Nephron progenitor cell (in vitro differentiated cells): ENCODE data around the gene ACER1.
"Not testable (repeated sequence)": the region's sequence is repeated elsewhere in the genome, so short reads cannot be mapped to it uniquely, and the experiment has no call there.

Experiments used
- DNase-seq: peaks from one replicate; pipeline ENCODE4 v3.0.0; 2021
- H3K27ac Mint-ChIP-seq: 2 replicates; pipeline ENCODE4 v1.8.0; 2021; ENCODE audit warnings: mild to moderate bottlenecking, moderate library complexity, mixed read lengths
- H3K27me3 Mint-ChIP-seq: 2 replicates; pipeline ENCODE4 v1.8.0; 2021; ENCODE audit warnings: mild to moderate bottlenecking, low read depth, mixed read lengths; ENCODE audit not compliant: poor library complexity
- H3K36me3 Mint-ChIP-seq: 2 replicates; pipeline ENCODE4 v1.8.0; 2021; ENCODE audit warnings: low read depth, mixed read lengths
- H3K4me1 Mint-ChIP-seq: 2 replicates; pipeline ENCODE4 v1.8.0; 2021; ENCODE audit warnings: mixed read lengths
- H3K4me3 Mint-ChIP-seq: 2 replicates; pipeline ENCODE4 v1.8.0; 2021; ENCODE audit warnings: mild to moderate bottlenecking, moderate library complexity, mixed read lengths
- H3K9me3 Mint-ChIP-seq: 2 replicates; pipeline ENCODE4 v1.8.0; 2021; ENCODE audit warnings: mild to moderate bottlenecking, moderate library complexity, mixed read lengths
- TF ChIP-seq, protein P1 (sequence below): fragments of 200-600 bp; sonication (generic); IDR thresholded peaks from 2 replicates; pipeline ENCODE4 v1.5.0; 2021; ENCODE audit warnings: antibody characterized with exemption

The ACER1 gene

DNA sequence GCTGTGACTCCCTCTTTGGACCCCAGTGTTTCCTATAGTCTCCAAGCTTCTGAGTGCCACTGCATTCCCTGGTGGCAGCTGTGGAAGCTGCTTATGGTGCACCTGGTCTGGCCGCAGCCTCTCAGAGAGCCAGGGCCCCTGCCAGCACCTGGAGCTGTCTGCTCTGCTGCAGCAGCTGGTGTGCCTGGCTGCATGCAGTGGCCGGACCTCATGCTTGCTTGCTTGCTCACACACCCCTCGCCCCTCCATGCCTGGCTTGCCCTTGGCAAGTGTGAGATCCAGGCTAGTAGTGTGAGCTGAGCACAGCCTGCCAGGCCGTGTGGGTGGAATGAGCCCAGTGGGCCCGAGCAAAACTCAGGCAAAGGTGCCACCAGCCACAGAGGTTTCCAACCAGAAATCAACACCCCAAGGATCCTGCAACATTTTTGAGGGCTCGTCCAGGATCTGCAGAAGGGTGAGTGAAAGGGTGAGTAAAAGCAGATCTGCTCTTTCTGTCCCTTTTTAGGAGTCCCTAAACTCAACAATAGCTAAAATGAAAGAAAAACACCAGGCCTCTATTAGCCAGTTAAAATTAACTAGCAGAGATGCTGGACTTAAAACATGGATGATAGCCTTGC lies 46.0 kb downstream of the ACER1 start:
- no peak for DNase-seq
- Mint-ChIP-seq H3K36me3 (peaks cover 5% of the 10 kb centered on the region), H3K27ac (no peak overlapping the region), H3K4me1 (no peaks in the 10 kb centered on the region), H3K27me3 (peaks cover 14% of the 10 kb centered on the region), H3K4me3 (no peak overlapping the region), H3K9me3 (peaks cover 82% of the 10 kb centered on the region)
- TF ChIP-seq, protein P1, sequence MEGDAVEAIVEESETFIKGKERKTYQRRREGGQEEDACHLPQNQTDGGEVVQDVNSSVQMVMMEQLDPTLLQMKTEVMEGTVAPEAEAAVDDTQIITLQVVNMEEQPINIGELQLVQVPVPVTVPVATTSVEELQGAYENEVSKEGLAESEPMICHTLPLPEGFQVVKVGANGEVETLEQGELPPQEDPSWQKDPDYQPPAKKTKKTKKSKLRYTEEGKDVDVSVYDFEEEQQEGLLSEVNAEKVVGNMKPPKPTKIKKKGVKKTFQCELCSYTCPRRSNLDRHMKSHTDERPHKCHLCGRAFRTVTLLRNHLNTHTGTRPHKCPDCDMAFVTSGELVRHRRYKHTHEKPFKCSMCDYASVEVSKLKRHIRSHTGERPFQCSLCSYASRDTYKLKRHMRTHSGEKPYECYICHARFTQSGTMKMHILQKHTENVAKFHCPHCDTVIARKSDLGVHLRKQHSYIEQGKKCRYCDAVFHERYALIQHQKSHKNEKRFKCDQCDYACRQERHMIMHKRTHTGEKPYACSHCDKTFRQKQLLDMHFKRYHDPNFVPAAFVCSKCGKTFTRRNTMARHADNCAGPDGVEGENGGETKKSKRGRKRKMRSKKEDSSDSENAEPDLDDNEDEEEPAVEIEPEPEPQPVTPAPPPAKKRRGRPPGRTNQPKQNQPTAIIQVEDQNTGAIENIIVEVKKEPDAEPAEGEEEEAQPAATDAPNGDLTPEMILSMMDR = no peak

DNA sequence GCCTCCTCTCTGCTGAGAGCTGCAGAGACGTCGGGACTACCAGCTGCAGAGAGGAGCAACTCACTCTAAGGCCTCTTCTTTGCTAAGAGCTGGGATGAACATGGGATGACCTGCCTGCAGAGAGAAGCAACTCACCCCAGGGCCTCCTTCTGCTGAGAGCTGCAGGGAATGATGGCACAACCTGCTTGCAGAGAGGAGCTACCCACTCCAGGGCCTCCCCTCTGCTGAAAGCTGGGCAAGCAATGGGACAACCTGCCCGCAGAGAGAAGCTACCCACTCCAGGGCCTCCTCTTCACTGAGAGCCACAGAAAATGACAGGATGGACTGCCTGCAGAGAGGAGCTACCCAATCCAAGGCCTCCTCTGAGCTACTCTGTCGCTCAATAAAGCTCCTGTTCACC lies 46.7 kb downstream of the ACER1 start:
- Mint-ChIP-seq H3K4me1 (no peaks in the 10 kb centered on the region), H3K4me3 (no peak overlapping the region), H3K9me3 (peaks cover 82% of the 10 kb centered on the region), H3K27ac (no peak overlapping the region), H3K27me3 (peaks cover 14% of the 10 kb centered on the region), H3K36me3 (peaks cover 5% of the 10 kb centered on the region)
- TF ChIP-seq, protein P1 = no peak
- no peak for DNase-seq

DNA sequence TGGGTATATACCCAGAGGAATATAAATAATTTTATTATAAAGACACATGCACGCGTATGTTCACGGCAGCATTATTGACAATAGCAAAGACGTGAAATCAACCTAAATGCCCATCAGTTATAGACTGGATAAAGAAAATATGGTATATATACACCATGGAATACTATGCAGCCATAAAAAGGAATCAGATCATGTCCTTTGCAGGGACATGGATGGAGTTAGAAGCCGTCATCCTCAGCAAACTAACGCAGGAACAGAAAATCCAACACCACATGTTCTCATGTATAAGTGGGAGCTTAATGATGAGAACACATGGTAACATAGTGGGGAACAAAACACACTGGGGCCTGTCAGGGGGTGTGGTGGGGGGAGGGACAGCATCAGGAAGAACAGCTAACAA lies 51.0 kb downstream of the ACER1 start:
- Mint-ChIP-seq H3K27me3 (peaks cover 22% of the 10 kb centered on the region), H3K9me3 (peaks cover 47% of the 10 kb centered on the region), H3K4me1 (peaks cover 17% of the 10 kb centered on the region)
- not testable (repeated sequence) for H3K36me3 Mint-ChIP-seq, H3K4me3 Mint-ChIP-seq, DNase-seq, H3K27ac Mint-ChIP-seq

DNA sequence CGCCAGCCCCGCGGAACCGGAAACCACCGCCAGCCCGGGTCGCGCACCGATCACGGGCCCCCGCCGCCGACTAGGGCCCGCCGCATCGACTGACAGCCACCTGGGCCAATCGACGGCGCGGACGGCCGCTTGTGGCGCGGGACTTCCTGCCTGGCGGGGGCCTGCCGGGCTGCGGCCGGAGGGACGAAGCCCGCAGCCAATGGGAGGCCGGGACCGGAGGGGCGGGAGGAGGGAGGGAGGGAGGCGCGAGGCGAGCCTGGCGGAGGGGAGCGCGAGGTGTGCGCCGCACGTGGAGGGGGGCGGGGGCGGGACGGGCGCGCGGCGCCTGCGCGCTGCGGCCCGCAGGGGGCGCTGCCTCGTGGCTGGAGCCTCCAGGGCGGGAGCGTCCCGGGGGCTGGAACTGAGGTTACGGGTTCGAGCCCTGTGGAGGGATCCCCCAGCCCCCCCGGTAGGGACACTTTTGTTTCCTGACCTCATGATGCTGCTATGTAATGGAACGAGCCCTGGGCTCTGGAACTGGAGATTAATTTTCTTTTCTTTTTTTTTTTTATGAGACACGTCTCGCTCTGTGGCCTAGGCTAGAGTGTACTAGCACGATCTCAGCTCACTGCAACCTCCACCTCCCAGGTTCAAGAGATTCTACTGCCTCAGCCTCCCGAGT lies 53.4 kb downstream of the ACER1 start, which contains the start of gene MLLT1:
MLLT1 (minus strand) TSS at position 45 of the 661 bp plus-strand sequence. CDS start 191 bp downstream, outside the sequence.
- Mint-ChIP-seq H3K27ac (peak within 1 kb of the TSS; percentile 68), H3K4me3 (peak within 1 kb of the TSS; percentile 92), H3K4me1 (peaks cover 41% of the 10 kb centered on the region), H3K36me3 (no peaks in the 10 kb centered on the region), H3K27me3 (peaks cover 20% of the 10 kb centered on the region), H3K9me3 (peaks cover 25% of the 10 kb centered on the region)
- TF ChIP-seq, protein P1 = peak; percentile 42
- DNase-seq = peak; percentile 98

DNA sequence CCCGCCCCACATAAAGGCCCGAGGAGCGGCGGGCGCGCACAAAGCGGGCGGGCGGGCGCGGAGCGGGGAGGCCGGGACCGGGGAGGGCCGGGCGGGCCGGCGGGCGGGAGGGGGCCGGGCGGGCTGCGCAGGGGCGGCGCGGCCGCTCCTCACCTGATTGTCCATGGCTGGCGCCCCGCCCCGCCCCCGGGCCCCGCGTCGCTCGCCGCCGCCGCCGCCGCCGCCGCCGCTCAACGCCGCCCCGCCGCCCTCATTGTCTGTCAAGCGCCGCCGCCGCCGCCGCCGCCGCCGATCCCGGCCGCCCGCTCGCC lies 53.8 kb downstream of the ACER1 start:
- Mint-ChIP-seq H3K4me3 (no peak overlapping the region), H3K4me1 (peaks cover 45% of the 10 kb centered on the region), H3K27ac (no peak overlapping the region), H3K9me3 (peaks cover 22% of the 10 kb centered on the region), H3K27me3 (peaks cover 18% of the 10 kb centered on the region), H3K36me3 (no peaks in the 10 kb centered on the region)
- TF ChIP-seq, protein P1 = no peak
- DNase-seq = no peak

DNA sequence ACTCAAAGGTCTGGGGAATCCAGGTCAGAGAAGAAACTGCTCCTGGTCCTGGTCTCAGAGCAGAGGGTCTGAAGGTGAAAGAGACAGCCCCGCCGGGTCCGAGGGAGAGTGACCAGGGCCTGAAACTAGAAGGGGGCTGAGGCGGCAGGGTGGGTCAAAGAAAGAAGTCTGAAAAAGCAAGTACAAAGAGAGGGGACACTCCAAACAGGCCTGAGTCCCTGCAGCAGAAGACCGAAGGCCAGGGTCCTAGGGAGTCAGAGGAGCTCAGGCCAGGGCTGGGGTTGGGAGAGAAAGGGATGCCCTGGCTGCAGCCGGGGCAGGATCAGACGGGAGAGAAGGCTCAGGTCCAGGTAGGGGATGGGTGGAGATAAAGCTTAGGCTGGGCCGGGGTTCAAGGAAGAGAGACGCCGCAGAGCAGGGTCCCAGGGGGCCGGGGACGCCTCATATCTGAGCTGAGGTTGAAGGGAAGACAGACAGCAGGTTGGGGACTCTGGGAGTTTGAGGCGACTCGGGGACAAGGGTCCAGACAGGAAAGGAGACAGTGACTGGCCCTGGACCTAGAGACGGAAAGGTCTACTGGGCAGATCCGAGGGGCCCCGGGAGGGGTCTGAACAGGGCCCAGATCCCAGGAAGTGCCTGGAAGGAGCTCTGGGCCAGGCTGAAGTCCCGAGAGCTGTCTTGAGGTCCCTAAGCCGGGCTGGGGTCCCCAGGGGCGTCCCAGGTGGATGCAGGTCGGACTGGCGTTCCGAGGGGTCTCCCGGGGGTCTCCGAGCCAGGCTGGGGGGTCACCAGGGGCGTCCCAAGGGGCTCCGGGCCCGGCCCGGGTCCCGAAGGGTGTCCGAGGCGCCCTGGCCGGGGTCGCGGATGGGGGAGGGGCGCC lies 54.4 kb downstream of the ACER1 start:
- no peaks in the 10 kb centered on the region for H3K36me3 Mint-ChIP-seq
- H3K9me3 Mint-ChIP-seq = peaks cover 22% of the 10 kb centered on the region
- no peak for DNase-seq
- H3K27me3 Mint-ChIP-seq = peaks cover 12% of the 10 kb centered on the region
- peaks cover 51% of the 10 kb centered on the region for H3K4me1 Mint-ChIP-seq
- peak overlapping the region; percentile 92 for H3K4me3 Mint-ChIP-seq
- TF ChIP-seq, protein P1 = no peak
- H3K27ac Mint-ChIP-seq = peak overlapping the region; percentile 68
